ENCODE measurements around the gene MEIOB. TPM values are rescaled to one million over a fixed set of nuclear protein-coding genes. Genes with fewer than 3 reads are reported as not detected.
"Not testable (repeated sequence)": the region's sequence is repeated elsewhere in the genome, so short reads cannot be mapped to it uniquely, and the experiment has no call there.

Gene MEIOB
- total and polyA plus RNA-seq, 10 donors: not detected

- WGBS, 5 donors: 67 to 82% (median 77%) methylated on average over 5 of the region's 5 CpGs
- TF ChIP-seq POLR2AphosphoS5 (IDR thresholded peaks at IDR 0.05): no peak
- no peak for TF ChIP-seq POLR2A (IDR thresholded peaks at IDR 0.05)
- no peak for TF ChIP-seq CTCF (IDR thresholded peaks at IDR 0.05 in 8 of 11, conservative IDR thresholded peaks at IDR 0.05 in 3 of 11)
- Histone ChIP-seq H3K4me1 (no peaks in the 10 kb centered on the region), H3K4me3 (no peak overlapping the region), H3K27ac (no peak overlapping the region), H3K36me3 (no peaks in the 10 kb centered on the region), H3K9me3 (no peaks in the 10 kb centered on the region), H3K27me3 (replicated peaks in 1 of 7) (peaks cover 0 to 67% (median 2%) of the 10 kb centered on the region in 7 donors)
- intact Hi-C loops (cut with DNase I; ENCODE audit: low total_unique reads): no loop called here
- DNase-seq: peak; percentile 5
Observed at GRCh38 chr16:1884889-1885288, 12.9 kb upstream of the MEIOB start.

GRCh38 chr16:1884155-1884760 lies 12.3 kb upstream of the MEIOB start:
- Histone ChIP-seq H3K9me3 (no peaks in the 10 kb centered on the region), H3K27ac (no peak overlapping the region), H3K4me3 (no peak overlapping the region), H3K4me1 (no peaks in the 10 kb centered on the region), H3K36me3 (no peaks in the 10 kb centered on the region), H3K27me3 (replicated peaks in 1 of 7) (peaks cover 0 to 67% (median 2%) of the 10 kb centered on the region in 7 donors)
- TF ChIP-seq POLR2AphosphoS5 (IDR thresholded peaks at IDR 0.05): no peak
- TF ChIP-seq CTCF (IDR thresholded peaks at IDR 0.05 in 8 of 11, conservative IDR thresholded peaks at IDR 0.05 in 3 of 11): peak in 1 of 11 experiments; percentile 13
- DNase-seq: no peak
- intact Hi-C loops (cut with DNase I; ENCODE audit: low total_unique reads): no loop called here
- 60 to 71% (median 65%) methylated on average over 13 of the region's 13 CpGs for WGBS, 5 donors

DNA sequence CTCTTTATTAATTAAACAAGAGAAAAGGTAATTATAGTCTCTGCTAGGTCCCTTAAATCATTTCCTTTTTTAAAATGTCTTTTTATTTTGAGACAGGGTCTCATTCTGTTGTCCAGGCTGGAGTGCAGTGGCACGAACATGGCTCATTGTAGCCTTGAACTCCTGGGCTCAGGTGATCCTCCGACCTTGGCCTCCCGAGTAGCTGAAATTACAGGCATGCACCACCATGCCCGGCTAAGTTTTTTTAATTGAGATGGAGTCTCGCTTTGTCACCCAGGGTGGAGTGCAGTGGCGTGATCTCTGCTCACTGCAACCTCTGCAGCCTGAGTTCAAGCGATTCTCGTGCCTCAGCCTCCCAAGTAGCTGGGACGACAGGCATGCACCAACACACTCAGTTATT lies 9.2 kb upstream of the MEIOB start:
- H3K4me3 ChIP-seq; H3K4me1 ChIP-seq; H3K36me3 ChIP-seq; intact Hi-C loops (cut with DNase I; ENCODE audit: low total_unique reads); H3K9me3 ChIP-seq; H3K27ac ChIP-seq: not testable (repeated sequence)
- DNase-seq: peak; percentile 3
- WGBS, 5 donors: 83 to 89% (median 88%) methylated on average over 9 of the region's 9 CpGs
- peaks cover 0 to 89% (median 13%) of the 10 kb centered on the region in 7 donors for H3K27me3 ChIP-seq (replicated peaks in 1 of 7)

DNA sequence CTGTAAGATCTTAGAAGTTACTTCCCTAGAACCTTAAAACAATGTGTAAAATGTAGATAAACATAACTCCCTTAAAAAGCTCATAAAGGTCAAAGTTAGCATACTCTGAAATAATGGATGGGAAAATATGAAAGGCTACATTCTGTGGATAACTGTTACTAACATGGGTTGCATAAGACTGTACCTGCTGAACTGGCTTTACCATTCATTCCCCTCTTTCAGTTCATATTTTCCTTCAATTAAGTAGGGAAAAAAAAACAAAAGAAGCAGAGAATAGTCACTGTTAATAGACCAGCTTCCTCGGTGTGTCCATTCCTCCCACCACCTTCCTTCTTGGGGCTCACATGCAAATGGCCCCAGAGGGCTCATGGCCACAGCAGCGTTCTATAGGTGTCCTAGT lies 7.5 kb upstream of the MEIOB start:
- 39 to 62% (median 48%) methylated on average over 2 of the region's 2 CpGs for WGBS, 5 donors
- no peak for DNase-seq
- TF ChIP-seq CTCF (IDR thresholded peaks at IDR 0.05 in 8 of 11, conservative IDR thresholded peaks at IDR 0.05 in 3 of 11) (no peak), POLR2AphosphoS5 (IDR thresholded peaks at IDR 0.05) (no peak), POLR2A (IDR thresholded peaks at IDR 0.05) (no peak)
- H3K4me1 ChIP-seq: no peaks in the 10 kb centered on the region
- intact Hi-C loops (cut with DNase I; ENCODE audit: low total_unique reads): no loop called here
- H3K27me3 ChIP-seq (replicated peaks in 1 of 7): peaks cover 0 to 91% (median 17%) of the 10 kb centered on the region in 7 donors
- no peaks in the 10 kb centered on the region for H3K9me3 ChIP-seq
- H3K27ac ChIP-seq: no peak overlapping the region
- no peaks in the 10 kb centered on the region for H3K36me3 ChIP-seq
- no peak overlapping the region for H3K4me3 ChIP-seq

- H3K27ac ChIP-seq: no peak overlapping the region
- 78 to 85% (median 82%) methylated on average over 5 of the region's 5 CpGs for WGBS, 5 donors
- intact Hi-C loops (cut with DNase I; ENCODE audit: low total_unique reads): no loop called here
Observed at GRCh38 chr16:1878256-1878655, 6.3 kb upstream of the MEIOB start.

More at GRCh38 chr16:1878256-1878655, 6.3 kb upstream of the MEIOB start:
- H3K9me3 ChIP-seq: no peaks in the 10 kb centered on the region
- TF ChIP-seq POLR2AphosphoS5 (IDR thresholded peaks at IDR 0.05) (no peak), POLR2A (IDR thresholded peaks at IDR 0.05) (no peak), CTCF (IDR thresholded peaks at IDR 0.05 in 8 of 11, conservative IDR thresholded peaks at IDR 0.05 in 3 of 11) (no peak)
- H3K4me1 ChIP-seq: no peaks in the 10 kb centered on the region
- no peak overlapping the region for H3K4me3 ChIP-seq
- H3K36me3 ChIP-seq: no peaks in the 10 kb centered on the region
- peaks cover 0 to 93% (median 20%) of the 10 kb centered on the region in 7 donors for H3K27me3 ChIP-seq (replicated peaks in 1 of 7)
- DNase-seq: no peak
